Ovary (tissue), 3 donors: Measurements from ENCODE around the gene FKBP8.

Experiments
- CTCF ChIP-seq, 3 donors: fragments of 450-650 bp in 2 of 3; fragments of 200-600 bp in 1 of 3; IDR thresholded peaks; one replicate each; pipeline versions ENCODE4 v1.5.1 to v1.8.0; 2016 to 2022; ENCODE audit warnings: antibody characterized with exemption in 3 of 3, mild to moderate bottlenecking in 1 of 3
- EP300 ChIP-seq: sonication (generic); formaldehyde crosslinking; IDR thresholded peaks from one replicate; pipeline ENCODE4 v1.6.1; 2017; ENCODE audit warnings: antibody characterized with exemption
- POLR2A ChIP-seq: fragments of 450-650 bp; IDR thresholded peaks from one replicate; pipeline ENCODE4 v1.6.1; 2017; ENCODE audit warnings: antibody characterized with exemption, mild to moderate bottlenecking, moderate library complexity
- donor health status: DM: no; HTN: no; CAD: no.

GRCh38 chr19:18537431-18537830, 5.9 kb downstream of the FKBP8 start:
- no peak for TF ChIP-seq CTCF (IDR thresholded peaks at IDR 0.05)
- TF ChIP-seq POLR2A = no peak
- TF ChIP-seq EP300 = no peak
